ENCODE results near the gene NAT16. TPM values are rescaled to one million over a fixed set of nuclear protein-coding genes. Genes with fewer than 3 reads are reported as not detected.

The NAT16 gene
- total and polyA plus RNA-seq, 10 of the 15 experiments (the other 5 are each of a cell fraction or from before 2014, with no cell fraction given): not detected

DNA sequence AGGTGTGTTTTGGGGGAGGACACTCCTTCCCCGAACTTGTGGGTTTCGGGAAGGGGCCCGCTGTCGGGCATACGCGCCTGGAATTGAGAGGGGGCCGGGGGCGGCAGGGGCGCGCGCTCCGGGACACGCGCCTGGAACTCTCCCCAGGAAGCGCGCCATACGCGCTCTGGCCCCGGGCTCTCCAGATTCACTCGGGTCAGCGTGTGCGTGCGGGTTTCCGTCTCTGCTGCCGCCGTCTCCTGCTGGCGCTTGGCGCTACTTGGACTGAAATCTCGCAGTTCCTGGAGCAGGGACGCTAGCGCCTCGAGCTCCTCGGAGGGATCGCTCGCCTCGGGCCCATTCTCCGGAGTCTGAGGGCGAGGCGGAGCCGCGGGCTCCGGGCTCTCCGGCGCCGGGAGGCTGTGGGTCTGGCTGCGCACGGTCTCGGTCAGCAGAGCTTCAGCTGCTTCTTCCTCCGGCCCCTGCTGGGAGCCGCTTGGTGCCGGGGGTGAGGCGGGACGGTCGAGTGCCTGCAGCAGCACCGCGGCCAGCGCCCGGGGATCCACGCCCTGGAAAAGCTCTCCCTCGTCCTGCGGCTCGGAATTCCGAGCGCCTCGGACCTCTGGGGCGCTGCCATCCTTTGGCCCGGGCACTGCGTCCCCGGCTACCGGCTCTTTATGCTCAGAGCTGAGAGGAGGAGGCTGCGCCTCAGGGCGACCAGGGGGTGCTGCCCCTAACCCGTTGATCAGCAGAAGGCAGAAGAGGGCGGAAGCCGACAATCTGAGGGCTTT is 15.8 kb downstream of the NAT16 start:
- Histone ChIP-seq H3K27me3 (replicated peaks in 1 of 2; ENCODE audit: control insufficient read depth in 2 of 2, insufficient read depth in 2 of 2, low read length in 1 of 2) (peaks cover 9 to 25% of the 10 kb centered on the region in 2 experiments; a peak in 3 of 4 replicates), H4K20me1 (ENCODE audit: control insufficient read depth, insufficient read depth) (no peaks in the 10 kb centered on the region), H3K4me2 (ENCODE audit: control insufficient read depth, insufficient read depth) (peak overlapping the region; percentile 54; the same call in 1 of the 2 replicates), H3K9ac (ENCODE audit: control insufficient read depth, insufficient read depth, low read length) (no peak overlapping the region), H3K4me1 (ENCODE audit: control insufficient read depth, insufficient read depth, low read length) (peaks cover 4% of the 10 kb centered on the region), H3K4me3 (peak overlapping the region; percentile 55; the same call in 1 of the 2 replicates), H3K27ac (ENCODE audit: control insufficient read depth, insufficient read depth) (no peak overlapping the region), H3K79me2 (ENCODE audit: control insufficient read depth, insufficient read depth, low read length) (no peaks in the 10 kb centered on the region), H3K36me3 (ENCODE audit: control insufficient read depth in 2 of 2, insufficient read depth in 2 of 2, low read length in 1 of 2) (peaks cover 0 to 4% of the 10 kb centered on the region in 2 experiments; a peak in 3 of 4 replicates), H2AFZ (ENCODE audit: control insufficient read depth, low read depth, low read length) (no peak overlapping the region), H3K9me3 (replicated peaks; ENCODE audit: control insufficient read depth, insufficient read depth, low read length) (no peaks in the 10 kb centered on the region; the same call in 2 of the 3 replicates)
- CTCF ChIA-PET: interaction anchor here (2.4 kb wide), 1 partner anchor 20 kb away, joined by 17 read pairs; no protein-coding TSS in a partner anchor
- intact Hi-C loops (cut with micrococcal nuclease; ENCODE audit: unreplicated experiment) (no loop called here), in situ Hi-C loops (cut with MboI) (no loop called here)
- TF ChIP-seq EZH2 (IDR thresholded peaks at IDR 0.05; ENCODE audit: borderline replicate concordance, control insufficient read depth, low read depth, low read length): 0 out of 2 replicates have a peak, but pooled peaks have one; percentile 24
- no peak for TF ChIP-seq ZZZ3 (IDR thresholded peaks at IDR 0.05; ENCODE audit: control insufficient read depth, insufficient read length, low read depth)
- TF ChIP-seq, protein P1, sequence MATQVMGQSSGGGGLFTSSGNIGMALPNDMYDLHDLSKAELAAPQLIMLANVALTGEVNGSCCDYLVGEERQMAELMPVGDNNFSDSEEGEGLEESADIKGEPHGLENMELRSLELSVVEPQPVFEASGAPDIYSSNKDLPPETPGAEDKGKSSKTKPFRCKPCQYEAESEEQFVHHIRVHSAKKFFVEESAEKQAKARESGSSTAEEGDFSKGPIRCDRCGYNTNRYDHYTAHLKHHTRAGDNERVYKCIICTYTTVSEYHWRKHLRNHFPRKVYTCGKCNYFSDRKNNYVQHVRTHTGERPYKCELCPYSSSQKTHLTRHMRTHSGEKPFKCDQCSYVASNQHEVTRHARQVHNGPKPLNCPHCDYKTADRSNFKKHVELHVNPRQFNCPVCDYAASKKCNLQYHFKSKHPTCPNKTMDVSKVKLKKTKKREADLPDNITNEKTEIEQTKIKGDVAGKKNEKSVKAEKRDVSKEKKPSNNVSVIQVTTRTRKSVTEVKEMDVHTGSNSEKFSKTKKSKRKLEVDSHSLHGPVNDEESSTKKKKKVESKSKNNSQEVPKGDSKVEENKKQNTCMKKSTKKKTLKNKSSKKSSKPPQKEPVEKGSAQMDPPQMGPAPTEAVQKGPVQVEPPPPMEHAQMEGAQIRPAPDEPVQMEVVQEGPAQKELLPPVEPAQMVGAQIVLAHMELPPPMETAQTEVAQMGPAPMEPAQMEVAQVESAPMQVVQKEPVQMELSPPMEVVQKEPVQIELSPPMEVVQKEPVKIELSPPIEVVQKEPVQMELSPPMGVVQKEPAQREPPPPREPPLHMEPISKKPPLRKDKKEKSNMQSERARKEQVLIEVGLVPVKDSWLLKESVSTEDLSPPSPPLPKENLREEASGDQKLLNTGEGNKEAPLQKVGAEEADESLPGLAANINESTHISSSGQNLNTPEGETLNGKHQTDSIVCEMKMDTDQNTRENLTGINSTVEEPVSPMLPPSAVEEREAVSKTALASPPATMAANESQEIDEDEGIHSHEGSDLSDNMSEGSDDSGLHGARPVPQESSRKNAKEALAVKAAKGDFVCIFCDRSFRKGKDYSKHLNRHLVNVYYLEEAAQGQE (IDR thresholded peaks at IDR 0.05; ENCODE audit: low read depth, low read length): peak; percentile 81
- TF ChIP-seq SUZ12 (IDR thresholded peaks at IDR 0.05; ENCODE audit: unreplicated experiment): peak; percentile 65
- RAD21 ChIA-PET (ENCODE audit: unreplicated experiment): interaction anchor here (1.3 kb wide), 1 partner anchor 27 kb away, joined by 3 read pairs; no protein-coding TSS in a partner anchor
- ATAC-seq (no peak), FAIRE-seq (no peak), DNase-seq (ENCODE audit: low read depth, low spot score) (no peak)
- POLR2A ChIA-PET: no interaction called here
- SMC1A ChIA-PET (ENCODE audit: uncharacterized antibody, unreplicated experiment): interaction anchor here (1.9 kb wide), 1 partner anchor 20 kb away, joined by 8 read pairs; no protein-coding TSS in a partner anchor
- no TSS peak for BruUV-seq (replicated peaks)
- WGBS (ENCODE audit: insufficient coverage, insufficient replicate concordance, low lambda C conversion rate, missing lambda C conversion rate): 14% methylated on average over 66 of the region's 75 CpGs

Data from GM12878 (cell line).